ENCODE results near the gene HES6.

DNA sequence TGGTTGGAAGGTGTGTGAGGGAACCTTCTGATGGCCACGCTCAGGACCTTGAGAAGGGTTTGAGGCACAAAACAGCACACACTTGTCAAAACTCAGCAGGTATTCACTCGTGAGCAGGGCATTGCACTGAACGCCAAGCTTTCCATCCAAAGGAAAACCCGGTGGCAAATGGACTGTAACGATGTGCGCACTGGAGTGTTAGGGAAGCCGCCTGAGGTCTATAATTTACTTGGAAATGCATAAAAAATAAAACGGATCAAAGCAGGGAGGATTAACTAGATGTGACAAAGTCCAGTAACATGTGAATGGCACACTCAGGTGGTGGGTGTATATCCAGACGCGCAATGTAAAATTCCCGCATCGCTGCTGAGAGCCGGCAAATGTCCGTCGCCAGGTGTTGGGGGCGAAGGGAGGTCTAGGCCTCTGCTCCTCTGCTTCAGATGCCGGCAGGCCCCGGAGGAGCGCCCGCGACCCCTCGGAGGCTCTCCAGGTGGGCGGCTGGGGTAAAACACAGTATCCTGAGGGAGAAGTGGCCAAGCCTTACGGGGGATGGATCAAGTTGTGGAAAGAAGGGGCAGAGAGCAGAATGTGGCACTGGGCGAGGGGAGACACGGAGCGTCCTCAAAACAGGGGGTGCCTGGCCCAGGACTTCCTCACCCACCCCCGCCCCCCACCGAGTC lies 15.3 kb downstream of the HES6 start:
- TF ChIP-seq POLR2A (IDR thresholded peaks at IDR 0.05; ENCODE audit: low read length) (no peak), GATA1 (IDR thresholded peaks at IDR 0.05; ENCODE audit: low read depth, low read length) (no peak)
